CD4-positive, alpha-beta T cell treated with Interferon gamma for 1 hour (primary cell): ENCODE results near the gene CDKL4.
"Not testable (repeated sequence)": the region's sequence is repeated elsewhere in the genome, so short reads cannot be mapped to it uniquely, and the experiment has no call there.

Source experiments
- DNase-seq: peaks from one replicate; pipeline ENCODE4 v3.0.0-alpha.2; 2020

Gene CDKL4

DNA sequence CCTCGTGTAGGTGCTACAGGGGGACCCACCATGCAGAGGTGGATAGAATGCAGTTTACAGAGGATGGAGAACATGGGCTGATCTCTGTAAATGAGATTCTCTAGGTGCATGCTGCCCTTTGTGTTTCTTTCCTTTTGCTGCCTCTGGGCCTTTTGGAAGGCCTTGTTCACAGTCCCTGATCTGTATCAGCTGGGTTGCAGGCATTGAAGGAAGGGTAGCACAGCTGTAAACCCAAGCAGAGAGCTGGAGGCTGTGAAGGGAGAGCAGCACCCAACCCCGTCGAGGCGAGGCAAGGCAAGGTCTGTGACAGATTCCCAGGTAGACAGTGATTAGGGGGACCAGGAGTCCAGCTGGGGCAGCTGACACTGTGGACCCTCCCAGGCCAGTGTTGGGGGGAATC, 66.8 kb downstream of the CDKL4 start:
- no peak for DNase-seq

DNA sequence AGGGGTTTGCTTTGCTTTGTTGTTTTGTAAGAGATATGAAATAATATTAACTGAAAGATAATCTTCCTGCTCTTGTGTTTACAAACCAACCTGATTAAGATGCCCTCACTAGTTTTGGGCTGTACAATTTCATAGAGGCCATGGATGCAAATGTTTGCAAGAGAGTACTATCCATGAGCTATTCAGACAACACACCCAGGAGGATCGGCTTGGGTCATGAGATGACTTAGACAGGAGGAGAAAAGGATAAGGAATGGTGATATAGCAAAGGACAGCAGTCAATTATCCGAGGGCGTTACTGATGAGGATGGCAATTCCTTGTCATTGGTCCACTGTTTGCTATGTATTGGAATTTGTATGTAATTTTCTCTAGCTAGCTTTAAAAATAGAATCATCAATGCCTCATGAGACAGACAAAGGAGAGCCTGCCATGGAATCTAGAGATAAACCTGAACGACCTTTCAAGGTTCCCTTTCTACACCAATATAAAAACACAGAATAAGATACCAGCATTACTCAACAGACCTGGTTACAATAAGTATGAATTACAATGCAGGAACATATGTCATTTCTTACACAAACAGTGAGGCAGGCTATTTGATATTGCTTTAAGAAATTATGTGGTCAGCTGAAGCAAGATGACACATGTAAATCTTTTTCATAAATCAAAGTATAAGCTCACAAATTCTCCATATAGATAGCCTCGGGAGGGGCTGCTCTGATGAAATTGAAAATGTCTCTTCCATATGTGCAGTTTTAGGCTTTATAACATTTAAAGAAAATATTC, 68.6 kb downstream of the CDKL4 start:
- no peak for DNase-seq

DNA sequence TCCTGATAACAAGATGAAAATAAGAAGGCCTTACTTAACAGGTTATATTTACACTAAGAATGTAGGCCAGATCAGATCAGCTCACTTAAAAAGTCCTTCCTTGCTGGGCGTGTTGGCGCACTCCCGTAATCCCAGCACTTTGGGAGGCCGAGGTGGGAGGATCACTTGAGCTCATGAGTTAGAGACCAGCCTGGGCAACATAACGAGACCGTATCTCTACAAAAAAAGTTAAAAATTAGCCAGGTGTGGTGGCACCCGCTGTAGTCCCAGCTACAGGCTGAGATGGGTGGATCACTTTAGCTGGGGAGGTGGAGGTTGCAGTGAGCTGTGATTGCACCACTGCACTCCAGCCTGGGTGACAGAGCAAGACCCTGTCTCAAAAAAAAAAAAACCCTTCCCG, 69.7 kb downstream of the CDKL4 start:
- no peak for DNase-seq

DNA sequence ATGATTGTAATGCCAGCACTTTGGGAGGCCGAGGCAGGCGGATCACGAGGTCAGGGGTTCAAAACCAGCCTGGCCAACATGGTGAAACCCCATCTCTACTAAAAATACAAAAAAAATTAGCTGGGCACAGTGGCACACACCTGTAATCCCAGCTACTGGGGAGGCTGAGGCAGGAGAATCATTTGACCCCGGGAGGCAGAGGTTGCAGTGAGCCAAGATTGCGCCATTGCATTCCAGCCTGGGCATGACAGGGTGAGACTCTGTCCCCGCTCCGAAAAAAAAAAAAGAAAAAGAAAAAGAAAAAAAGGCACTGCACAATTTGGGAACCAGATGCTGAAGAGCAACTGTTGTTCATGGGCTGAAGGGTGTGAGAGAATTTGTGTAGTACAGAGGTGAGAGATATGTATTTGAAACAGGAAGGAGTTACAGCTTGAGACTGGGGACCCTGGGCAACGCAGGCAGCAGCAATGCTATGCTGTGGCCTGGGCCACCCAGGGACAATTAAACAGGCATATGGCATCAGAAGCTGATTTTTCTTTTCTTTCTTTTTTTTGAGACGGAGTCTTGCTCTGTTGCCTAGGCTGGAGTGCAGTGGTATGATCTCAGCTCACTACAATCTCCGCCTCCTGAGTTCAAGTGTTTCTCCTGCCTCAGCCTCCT, 71.6 kb downstream of the CDKL4 start:
- DNase-seq, result not testable (repeated sequence)

DNA sequence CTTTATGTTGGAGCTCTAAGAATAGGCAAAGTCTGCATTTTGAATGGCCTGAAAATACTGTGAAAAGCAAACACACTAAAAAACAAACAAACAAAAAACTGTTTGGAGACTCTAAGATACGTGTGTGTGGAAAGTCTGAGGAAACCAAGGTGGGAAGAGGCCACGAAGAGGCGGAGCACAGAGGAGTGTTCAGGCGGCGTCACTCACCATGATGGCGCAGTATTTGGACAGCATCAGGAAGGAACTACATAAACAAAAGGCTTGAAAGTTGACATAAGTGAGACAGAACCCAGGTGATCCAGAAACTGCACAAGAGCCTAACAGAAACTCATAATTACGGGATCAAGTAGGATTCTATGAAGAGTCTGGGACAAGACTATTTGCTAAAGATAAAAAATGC, 72.1 kb downstream of the CDKL4 start:
- DNase-seq, result no peak

DNA sequence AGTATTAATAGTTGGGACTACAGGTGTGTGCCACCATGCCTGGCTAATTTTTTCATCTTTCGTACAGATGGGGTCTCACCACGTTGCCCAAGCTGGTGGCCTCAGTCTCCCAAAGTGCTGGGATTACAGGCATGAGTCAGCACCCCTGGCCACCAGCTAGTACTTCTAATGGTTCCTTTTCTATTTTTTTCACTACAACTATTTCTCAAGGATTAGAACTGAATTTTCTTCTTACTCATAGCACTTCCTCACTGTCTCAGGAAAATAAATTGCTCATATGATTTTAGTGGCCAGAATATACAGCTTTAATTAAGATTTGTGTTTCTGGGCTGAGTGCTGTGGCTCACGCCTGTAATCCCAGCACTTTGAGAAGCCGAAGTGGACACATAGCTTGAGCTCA, 79.7 kb downstream of the CDKL4 start:
- no peak for DNase-seq

DNA sequence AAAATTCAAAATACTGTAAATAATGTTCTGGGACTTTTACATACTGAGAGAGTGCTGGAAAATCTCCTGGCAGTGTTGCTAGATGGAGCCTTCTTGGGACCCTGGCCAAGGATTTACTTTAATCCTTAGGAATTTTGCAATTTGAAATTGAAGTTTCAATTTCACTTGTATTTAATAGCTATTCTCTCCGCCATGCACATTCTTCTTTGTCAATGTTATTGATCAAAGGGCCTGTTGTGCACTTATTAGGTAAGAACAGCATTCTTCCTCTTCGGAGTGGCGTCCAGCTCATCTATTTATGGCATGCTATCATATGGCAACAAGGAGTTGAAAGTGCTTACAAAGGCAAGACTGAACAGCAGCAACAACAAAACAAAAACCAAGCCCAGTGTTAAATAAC, 82.8 kb downstream of the CDKL4 start:
- DNase-seq, result no peak

DNA sequence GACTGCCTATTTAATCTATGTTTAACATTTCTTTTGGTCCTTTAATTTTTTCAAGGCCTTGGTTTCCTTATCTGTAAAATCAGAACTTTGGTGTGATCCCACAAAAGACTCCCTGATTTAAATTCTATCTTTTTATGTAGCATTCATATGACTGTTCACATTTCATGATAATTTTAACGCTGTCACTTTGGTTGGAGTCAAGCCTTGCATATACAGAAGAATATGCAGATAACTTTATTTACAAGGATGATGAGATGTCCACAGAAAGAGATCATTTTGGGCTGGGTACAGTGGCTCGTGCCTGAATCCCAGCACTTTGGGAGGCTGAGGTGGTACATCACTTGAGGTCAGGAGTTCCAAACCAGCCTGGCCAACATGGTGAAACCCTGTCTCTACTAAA, 84.5 kb downstream of the CDKL4 start:
- DNase-seq, result no peak

DNA sequence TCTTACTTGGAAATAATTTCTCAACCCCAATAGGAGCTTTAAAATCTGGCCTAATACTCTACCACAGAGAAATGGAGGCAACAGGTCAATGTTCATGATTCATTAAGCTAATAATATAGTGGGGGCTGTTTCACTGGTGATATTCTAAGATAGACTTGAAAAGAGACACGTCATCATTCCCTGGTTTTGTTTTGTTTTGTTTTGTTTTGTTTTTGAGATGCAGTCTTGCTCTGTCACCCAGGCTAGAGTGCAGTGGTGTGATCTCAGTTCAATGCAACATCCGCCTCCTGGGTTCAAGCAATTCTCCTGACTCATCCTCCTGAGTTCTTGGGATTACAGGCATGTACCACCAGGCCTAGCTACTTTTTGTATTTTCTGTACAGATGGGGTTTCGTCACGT, 85.4 kb downstream of the CDKL4 start:
- DNase-seq, result no peak

DNA sequence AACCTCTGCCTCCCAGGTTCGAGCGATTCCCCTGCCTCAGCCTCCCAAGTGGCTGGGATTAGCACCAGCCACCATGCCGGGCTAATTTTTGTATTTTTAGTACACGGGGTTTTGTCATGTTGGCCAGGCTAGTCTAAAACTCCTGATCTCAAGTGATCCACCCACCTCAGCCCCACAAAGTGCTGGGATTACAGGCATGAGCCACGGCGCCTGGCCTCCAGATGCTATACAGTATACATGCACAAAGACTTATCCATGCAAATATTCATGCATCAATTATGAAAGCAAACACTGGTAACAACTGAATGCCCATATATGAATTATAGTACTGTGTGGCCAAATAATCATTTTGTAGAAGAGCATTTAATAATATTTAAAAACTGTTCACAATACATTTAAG, 86.9 kb downstream of the CDKL4 start:
- DNase-seq, result no peak

DNA sequence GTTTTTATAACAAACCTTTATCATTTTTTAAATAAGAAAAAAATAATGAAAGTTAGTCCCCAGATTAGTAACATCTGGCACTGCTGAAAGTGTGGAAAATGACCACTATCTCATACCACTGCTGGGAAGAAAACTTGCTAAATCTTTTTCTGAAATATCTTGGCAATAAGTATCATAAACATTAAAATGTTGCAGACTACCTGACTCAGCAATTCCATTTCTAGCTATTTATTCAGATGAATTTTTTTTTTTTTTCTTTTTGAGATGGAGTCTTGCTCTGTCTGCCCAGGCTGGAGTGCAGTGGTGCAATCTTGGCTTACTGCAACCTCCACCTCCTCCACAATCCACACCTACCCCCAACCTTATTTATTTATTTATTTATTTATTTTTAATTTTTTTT, 87.7 kb downstream of the CDKL4 start:
- DNase-seq, result no peak

DNA sequence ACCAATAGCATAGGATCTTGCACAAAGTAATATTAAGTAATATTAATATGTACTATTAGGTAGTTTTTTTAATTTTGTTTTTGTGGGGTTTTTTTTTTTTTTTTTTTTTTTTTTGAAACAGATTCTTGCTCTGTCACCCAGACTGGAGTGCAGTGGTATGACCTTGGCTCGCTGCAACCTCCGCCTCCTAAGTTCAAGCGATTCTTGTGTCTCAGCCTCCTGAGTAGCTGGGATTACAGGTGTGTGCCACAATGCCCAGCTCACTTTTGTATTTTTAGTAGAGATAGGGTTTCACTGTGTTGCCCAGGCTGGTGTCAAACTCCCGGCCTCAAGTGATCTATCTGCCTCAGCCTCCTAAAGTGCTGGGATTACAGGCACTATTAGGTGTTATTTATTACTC, 88.2 kb downstream of the CDKL4 start:
- DNase-seq, result not testable (repeated sequence)

DNA sequence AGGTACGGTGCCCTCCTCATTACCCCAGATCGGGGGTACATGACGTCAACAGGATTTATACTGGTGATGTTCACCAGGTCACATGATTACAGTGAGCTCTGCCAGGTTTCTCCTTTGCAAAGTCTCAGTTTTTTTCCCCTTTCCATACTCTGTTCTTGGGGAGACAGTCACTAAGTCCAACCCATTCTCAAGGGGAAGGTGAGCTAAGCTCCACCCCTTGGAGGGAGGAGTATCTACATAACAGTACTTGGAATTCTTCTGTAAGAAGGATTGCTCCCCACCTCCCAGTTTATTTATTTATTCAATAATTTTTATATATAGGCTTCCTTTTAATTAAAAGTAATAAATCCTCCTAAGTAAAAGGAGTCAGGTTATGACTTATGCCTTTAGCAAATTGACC, 88.8 kb downstream of the CDKL4 start:
- no peak for DNase-seq

DNA sequence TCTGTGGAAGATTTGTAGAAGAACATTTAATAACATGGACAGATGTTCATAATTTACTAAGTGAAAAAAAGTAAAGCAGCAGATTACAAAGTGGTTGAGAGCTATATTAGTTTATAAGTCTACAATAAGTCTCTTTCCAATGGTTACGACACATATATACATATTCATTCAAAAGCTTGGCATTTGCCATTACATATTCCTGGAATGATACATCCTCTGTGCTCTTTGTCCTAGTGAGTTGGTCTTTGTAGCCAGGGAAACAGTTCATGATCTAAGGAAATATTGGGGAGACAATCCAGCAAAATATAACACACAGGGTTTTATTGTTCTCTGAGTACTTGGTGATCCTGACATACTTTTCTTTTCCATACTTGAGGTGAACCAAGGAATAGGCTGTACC, 90.5 kb downstream of the CDKL4 start:
- DNase-seq, result no peak

DNA sequence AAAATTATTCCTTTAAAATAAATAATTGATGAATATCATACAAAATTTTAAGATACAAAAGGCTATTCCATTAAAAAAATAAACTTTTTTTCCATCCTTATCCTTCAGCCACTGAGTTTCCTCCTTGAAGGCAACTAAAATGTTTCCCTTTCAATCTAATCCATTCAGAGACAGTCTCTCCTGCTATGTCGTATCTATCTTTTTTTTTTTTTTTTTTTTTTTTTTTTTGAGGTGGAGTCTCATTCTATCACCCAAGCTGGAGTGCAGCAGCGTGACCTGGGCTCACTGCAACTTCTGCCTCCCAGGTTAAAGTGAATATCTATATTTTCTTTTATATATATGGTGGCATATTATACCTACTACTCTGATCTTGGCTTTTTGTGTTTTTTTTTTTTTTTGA, 91.3 kb downstream of the CDKL4 start:
- DNase-seq, result no peak

DNA sequence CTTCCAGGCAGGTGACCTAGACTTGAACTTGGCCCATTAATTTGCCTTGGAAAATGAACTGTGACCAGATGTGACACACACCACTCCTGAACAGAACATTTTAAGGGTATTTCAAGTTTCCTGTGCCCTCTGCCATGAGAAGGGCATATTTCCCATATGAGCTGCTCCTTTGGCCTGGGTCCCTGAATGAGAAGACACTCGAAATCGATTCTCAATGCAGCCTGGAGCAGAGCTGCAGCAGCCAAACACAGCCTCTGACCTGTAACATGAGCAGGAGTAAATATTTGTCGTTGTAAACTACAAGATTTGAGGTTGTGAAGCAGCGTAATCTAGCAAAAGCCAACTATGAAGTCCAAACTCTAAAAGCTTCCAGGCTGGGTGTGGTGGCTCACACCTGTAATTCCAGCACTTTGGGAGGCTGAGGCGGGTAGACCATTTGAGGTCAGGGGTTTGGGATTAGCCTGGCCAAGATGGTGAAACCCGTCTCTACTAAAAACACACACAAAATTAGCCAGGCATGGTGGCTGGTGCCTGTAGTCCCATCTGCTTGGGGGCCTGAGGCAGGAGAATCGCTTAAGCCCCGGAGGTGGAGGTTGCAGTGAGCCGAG, 92.8 kb downstream of the CDKL4 start:
- no peak for DNase-seq

DNA sequence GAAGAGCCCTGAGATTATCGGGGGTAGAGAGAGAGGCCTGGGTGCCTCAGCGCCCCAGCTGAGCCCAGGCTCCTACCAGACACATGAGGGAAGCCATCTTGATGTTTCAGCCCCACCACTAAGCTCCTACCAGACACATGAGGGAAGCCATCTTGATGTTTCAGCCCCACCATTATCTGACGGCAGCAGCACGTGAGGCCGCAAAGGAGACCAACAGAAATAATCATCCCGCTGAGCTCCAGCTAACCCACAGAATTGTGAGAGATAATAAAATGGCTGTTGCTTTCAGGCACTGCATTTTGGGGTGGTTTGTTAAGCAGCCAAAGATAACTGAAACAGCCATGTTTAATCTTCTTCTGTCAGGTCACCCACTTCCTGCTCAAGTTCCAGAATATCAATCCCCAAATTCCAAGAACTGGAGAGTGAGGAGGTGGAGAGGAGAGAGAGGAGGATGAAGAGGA, 93.6 kb downstream of the CDKL4 start:
- DNase-seq, result no peak

DNA sequence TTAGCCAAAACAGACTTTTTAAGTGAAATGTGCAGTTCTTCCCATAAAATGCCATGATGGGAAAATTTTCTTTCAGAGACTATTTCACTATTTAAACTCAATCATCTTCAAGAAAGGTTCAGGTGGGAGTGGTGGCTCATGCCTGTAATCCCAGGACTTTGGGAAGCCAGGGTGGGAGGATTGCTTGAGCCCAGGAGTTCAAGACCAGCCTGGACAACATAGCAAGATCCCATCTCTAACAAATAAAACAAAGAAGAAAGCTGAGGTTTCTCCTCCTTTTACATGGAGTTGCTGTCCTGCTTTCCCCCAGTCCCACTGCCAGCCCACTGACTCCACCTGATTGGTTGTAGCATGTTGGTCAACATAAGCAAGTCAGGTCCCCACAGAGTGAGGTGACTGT, 97.1 kb downstream of the CDKL4 start:
- no peak for DNase-seq

DNA sequence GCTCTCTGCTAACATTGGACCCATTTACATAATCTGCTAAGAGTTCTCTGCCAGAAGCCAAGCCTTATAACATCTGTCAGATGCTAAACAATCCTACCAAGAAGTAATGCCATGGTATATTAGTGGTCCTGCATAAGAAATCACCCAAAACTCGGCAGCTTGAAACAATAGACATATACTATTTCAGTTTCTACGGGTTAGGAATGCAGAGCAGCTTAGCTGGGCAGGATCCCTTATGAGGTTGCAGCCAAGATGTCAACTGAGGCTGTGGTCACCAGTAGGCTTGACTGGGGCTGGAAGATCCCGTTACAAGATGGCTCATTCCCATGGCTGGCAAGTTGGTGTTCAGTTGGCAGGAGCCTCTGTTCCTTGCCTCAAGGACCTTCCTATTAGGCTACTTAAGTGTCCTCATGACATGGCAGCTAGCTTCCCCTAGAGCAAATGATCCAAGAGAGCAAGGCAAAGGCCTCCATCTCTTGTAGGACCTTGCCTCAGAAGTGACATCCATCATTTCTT, 97.8 kb downstream of the CDKL4 start:
- no peak for DNase-seq

DNA sequence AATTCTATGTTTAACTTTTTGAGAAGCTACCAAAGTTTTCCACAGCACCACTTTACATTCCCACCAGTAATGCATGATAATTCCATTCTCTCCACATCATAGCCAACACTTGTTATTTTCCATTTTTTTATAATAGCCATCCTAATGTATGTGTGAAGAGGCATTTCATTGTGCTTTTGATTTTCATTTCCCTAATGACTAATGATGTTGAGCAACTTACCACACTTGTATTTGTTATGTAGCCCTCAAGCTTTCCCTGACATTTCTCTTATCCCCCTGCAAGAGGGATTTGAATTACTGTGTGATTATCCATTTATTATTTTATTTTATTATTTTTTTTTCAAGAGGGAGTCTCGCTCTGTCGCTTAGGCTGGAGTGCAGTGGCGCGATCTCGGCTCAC, 99.4 kb downstream of the CDKL4 start:
- no peak for DNase-seq

DNA sequence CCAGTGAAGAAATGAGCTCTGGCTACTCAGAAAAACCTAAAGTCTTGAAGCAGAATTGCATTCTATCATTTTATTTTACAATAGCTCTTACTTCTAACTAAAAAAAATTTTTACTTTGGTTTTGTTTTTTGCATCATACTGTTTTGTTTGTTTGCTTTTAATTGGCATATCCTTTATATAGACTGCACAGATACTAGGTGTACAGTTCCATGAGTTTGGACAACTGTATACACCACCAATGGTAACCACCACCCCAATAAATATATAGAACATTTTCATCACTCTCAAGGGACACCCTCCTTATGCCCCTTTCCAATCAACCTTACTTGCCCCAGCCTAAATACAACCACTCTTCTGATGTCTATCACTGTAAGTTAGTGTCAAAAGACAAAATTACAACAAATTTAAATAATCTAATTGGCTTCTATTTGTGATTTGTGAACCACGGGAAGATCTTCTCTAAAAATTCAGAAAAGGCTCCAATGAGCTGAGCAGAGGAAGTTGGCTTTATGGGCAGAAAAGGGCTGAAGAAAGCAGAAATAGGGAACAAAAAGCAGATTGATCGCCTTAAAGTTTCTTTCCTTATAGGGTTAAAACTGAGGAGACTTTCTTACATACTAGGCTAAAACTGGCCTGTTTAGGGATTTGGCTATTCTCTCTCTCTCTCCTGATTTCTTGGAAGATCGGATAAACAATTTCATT, 100.7 kb downstream of the CDKL4 start:
- no peak for DNase-seq

DNA sequence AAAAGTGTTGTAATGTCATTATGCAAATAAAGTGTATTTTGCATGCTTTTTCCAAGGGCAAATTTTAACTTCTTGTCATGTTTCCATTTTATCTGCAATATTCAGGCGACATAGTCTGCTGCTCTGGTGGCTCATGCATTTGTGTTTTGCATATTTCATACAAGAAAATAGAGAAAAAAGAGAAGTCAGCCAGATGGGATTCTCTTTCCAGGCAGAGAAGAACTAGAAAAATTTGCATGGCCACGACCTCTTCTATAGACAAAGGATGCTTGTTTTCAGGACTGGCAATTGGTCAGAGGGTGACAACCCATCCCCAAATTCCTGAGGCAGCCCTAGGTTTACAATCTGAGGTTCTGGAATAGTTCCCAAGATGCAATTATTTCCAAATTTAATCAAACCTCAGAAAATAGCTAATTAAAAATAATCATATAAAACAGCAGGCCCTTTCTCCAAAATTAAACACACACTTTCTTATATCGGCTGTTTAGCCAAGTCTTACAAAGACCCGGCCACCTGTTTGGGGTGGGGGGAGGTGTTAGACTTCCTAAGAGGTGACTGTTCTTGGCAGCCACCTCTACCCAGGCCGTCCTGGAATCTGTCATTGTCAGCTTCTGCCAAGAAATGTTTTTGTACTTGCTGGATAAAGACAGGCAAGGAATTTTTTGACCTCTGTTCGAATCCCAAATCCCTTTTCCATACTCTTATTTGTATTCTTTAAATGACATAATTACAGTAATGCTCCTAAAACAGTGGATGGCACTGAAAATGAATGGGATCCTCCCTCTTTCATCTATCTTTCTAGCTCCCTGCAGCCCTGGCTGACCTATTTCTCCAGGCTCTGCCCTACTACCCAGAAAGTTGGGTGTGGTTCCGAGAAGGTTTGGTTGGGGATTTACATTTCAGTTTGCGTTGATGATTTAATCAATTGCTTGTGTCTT, 102.2 kb downstream of the CDKL4 start:
- DNase-seq, result no peak
